ENCODE results near the gene S1PR3.

The S1PR3 gene

GRCh38 chr9:88975966-88976889 lies 15.0 kb upstream of the S1PR3 start:
- TF ChIP-seq CTCF (IDR thresholded peaks at IDR 0.05; ENCODE audit: control insufficient read depth, insufficient read depth, low read depth, low read length, missing control alignments): no peak
- no peak for DNase-seq (ENCODE audit: low read depth)

GRCh38 chr9:88976890-88977257 lies 14.4 kb upstream of the S1PR3 start:
- no peak overlapping the region for H3K4me3 ChIP-seq (ENCODE audit: control insufficient read depth, low read depth, low read length)
- TF ChIP-seq CTCF (IDR thresholded peaks at IDR 0.05; ENCODE audit: control insufficient read depth, insufficient read depth, low read depth, low read length, missing control alignments): no peak
- no peak for DNase-seq (ENCODE audit: low read depth)

More at GRCh38 chr9:88975966-88976889, 15.0 kb upstream of the S1PR3 start:
- H3K4me3 ChIP-seq (ENCODE audit: control insufficient read depth, low read depth, low read length): no peak overlapping the region

- no peak for TF ChIP-seq CTCF (IDR thresholded peaks at IDR 0.05; ENCODE audit: control insufficient read depth, insufficient read depth, low read depth, low read length, missing control alignments)
- no peak for DNase-seq (ENCODE audit: low read depth)
- H3K4me3 ChIP-seq (ENCODE audit: control insufficient read depth, low read depth, low read length): no peak overlapping the region
Measured at GRCh38 chr9:88978034-88978433, 13.2 kb upstream of the S1PR3 start.

GRCh38 chr9:88979021-88979420 lies 12.2 kb upstream of the S1PR3 start:
- no peak overlapping the region for H3K4me3 ChIP-seq (ENCODE audit: control insufficient read depth, low read depth, low read length)
- TF ChIP-seq CTCF (IDR thresholded peaks at IDR 0.05; ENCODE audit: control insufficient read depth, insufficient read depth, low read depth, low read length, missing control alignments): no peak
- DNase-seq (ENCODE audit: low read depth): no peak

- no peak overlapping the region for H3K4me3 ChIP-seq (ENCODE audit: control insufficient read depth, low read depth, low read length)
- TF ChIP-seq CTCF (IDR thresholded peaks at IDR 0.05; ENCODE audit: control insufficient read depth, insufficient read depth, low read depth, low read length, missing control alignments): no peak
- no peak for DNase-seq (ENCODE audit: low read depth)
Measured at GRCh38 chr9:88979791-88980190, 11.5 kb upstream of the S1PR3 start.

GRCh38 chr9:88980740-88981203 lies 10.5 kb upstream of the S1PR3 start:
- TF ChIP-seq CTCF (IDR thresholded peaks at IDR 0.05; ENCODE audit: control insufficient read depth, insufficient read depth, low read depth, low read length, missing control alignments): no peak
- H3K4me3 ChIP-seq (ENCODE audit: control insufficient read depth, low read depth, low read length): no peak overlapping the region
- DNase-seq (ENCODE audit: low read depth): peak; percentile 88
